PC-3 (cell line): ENCODE data around the gene TOGARAM2. TPM values are rescaled to one million over a fixed set of nuclear protein-coding genes. Genes with fewer than 3 reads are reported as not detected.

Experiments
- ATAC-seq: fragments of 200-7000 bp; cut with Tn5 transposase; 2 replicates; pipeline ENCODE4 v1.9.1; 2020; ENCODE audit warnings: mild to moderate bottlenecking, moderate library complexity
- BruUV-seq: library from RNA; stranded (reverse); fragments of 400-500 nt; replicated peaks from 2 replicates; lab custom pipeline; 2021; lab: Mats Ljungman, UMichigan
- CTCF ChIA-PET: fragments of 300-600 bp; sonication (Branson Sonifier 250); formaldehyde crosslinking; loops from one replicate; lab custom pipeline; 2022; ENCODE audit warnings: antibody characterized with exemption; lab: Charles Lee
- POLR2A ChIA-PET: fragments of 300-600 bp; sonication (Branson Sonifier 250); formaldehyde crosslinking; loops from one replicate; lab custom pipeline; 2022; ENCODE audit warnings: antibody characterized with exemption; ENCODE audit not compliant: unreplicated experiment; lab: Charles Lee
- DNase-seq: peaks from one replicate; pipeline ENCODE4 v3.0.0-alpha.2; 2015
- H2AFZ ChIP-seq: fragments of 300-600 bp; sonication (generic); 2 replicates; pipeline ENCODE4 v1.6.0; 2016; ENCODE audit warnings: antibody characterized with exemption, low read length
- H3F3A ChIP-seq: fragments of 300-600 bp; sonication (generic); one replicate; pipeline ENCODE4 v1.6.0; 2017; ENCODE audit warnings: antibody characterized with exemption, low read length, control low read depth, mild to moderate bottlenecking; ENCODE audit not compliant: unreplicated experiment
- H3K27ac ChIP-seq: fragments of 300-600 bp; sonication (generic); 2 replicates; pipeline ENCODE4 v1.5.1; 2016; ENCODE audit warnings: mild to moderate bottlenecking, low read length
- H3K27me3 ChIP-seq: fragments of 300-600 bp; sonication (generic); 2 replicates; pipeline ENCODE4 v1.6.1; 2016; ENCODE audit warnings: low read length, mixed read lengths
- H3K36me3 ChIP-seq: fragments of 300-600 bp; sonication (generic); 2 replicates; pipeline ENCODE4 v1.6.1; 2016; ENCODE audit warnings: low read depth, mixed run types, low read length, mixed read lengths
- H3K4me1 ChIP-seq: fragments of 300-600 bp; sonication (generic); 2 replicates; pipeline ENCODE4 v1.5.1; 2016; ENCODE audit warnings: low read length; ENCODE audit not compliant: insufficient read depth
- H3K4me2 ChIP-seq: fragments of 300-600 bp; sonication (generic); 2 replicates; pipeline ENCODE4 v1.6.0; 2016; ENCODE audit warnings: low read length
- H3K4me3 ChIP-seq: fragments of 300-600 bp; sonication (generic); 2 replicates; pipeline ENCODE4 v1.5.1; 2016; ENCODE audit warnings: mild to moderate bottlenecking, low read length, mixed read lengths
- H3K79me2 ChIP-seq: fragments of 300-600 bp; sonication (generic); 2 replicates; pipeline ENCODE4 v1.6.1; 2017; ENCODE audit warnings: low read length, mixed read lengths
- H3K9ac ChIP-seq: fragments of 300-600 bp; sonication (generic); 2 replicates; pipeline ENCODE4 v1.6.0; 2016; ENCODE audit warnings: mild to moderate bottlenecking, low read length
- H3K9me2 ChIP-seq: fragments of 300-600 bp; sonication (generic); replicated peaks from 2 replicates; pipeline ENCODE4 v1.6.1; 2016; ENCODE audit warnings: mixed run types, low read length, mixed read lengths
- H3K9me3 ChIP-seq: fragments of 300-600 bp; sonication (generic); 2 replicates; pipeline ENCODE4 v1.6.1; 2016; ENCODE audit warnings: low read length, mixed read lengths
- H4K20me1 ChIP-seq: fragments of 300-600 bp; sonication (generic); 2 replicates; pipeline ENCODE4 v1.6.1; 2016; ENCODE audit warnings: low read length, mixed read lengths
- EZH2 ChIP-seq: fragments of 300-600 bp; sonication (generic); IDR thresholded peaks from one replicate; pipeline ENCODE4 v1.6.1; 2017; ENCODE audit warnings: antibody characterized with exemption, mild to moderate bottlenecking, low read length; ENCODE audit not compliant: unreplicated experiment
- EZH2phosphoT487 ChIP-seq: fragments of 300-600 bp; sonication (generic); IDR thresholded peaks from 2 replicates; pipeline ENCODE4 v1.6.1; 2018; ENCODE audit warnings: mild to moderate bottlenecking, antibody characterized with exemption, low read length, borderline replicate concordance
- intact Hi-C: fragments of 100-400 bp; cut with micrococcal nuclease; formaldehyde crosslinking; loops from 2 replicates; pipeline ENCODE4 v1.9.0; 2023
- total RNA-seq: library from RNA; depleted of rRNA; stranded (reverse); fragments of >200 nt; gene quantifications from 2 replicates; pipeline ENCODE4 v1.2.3, GENCODE V29; 2014
- TF ChIP-seq, protein P1 (sequence below): fragments of 300-600 bp; sonication (generic); conservative IDR thresholded peaks from 2 replicates; pipeline ENCODE4 v1.5.1; 2017; ENCODE audit warnings: antibody characterized with exemption, low read depth, mild to moderate bottlenecking, low read length

TOGARAM2 gene
- total RNA-seq, 1 experiment from 2014 or later = not detected

DNA sequence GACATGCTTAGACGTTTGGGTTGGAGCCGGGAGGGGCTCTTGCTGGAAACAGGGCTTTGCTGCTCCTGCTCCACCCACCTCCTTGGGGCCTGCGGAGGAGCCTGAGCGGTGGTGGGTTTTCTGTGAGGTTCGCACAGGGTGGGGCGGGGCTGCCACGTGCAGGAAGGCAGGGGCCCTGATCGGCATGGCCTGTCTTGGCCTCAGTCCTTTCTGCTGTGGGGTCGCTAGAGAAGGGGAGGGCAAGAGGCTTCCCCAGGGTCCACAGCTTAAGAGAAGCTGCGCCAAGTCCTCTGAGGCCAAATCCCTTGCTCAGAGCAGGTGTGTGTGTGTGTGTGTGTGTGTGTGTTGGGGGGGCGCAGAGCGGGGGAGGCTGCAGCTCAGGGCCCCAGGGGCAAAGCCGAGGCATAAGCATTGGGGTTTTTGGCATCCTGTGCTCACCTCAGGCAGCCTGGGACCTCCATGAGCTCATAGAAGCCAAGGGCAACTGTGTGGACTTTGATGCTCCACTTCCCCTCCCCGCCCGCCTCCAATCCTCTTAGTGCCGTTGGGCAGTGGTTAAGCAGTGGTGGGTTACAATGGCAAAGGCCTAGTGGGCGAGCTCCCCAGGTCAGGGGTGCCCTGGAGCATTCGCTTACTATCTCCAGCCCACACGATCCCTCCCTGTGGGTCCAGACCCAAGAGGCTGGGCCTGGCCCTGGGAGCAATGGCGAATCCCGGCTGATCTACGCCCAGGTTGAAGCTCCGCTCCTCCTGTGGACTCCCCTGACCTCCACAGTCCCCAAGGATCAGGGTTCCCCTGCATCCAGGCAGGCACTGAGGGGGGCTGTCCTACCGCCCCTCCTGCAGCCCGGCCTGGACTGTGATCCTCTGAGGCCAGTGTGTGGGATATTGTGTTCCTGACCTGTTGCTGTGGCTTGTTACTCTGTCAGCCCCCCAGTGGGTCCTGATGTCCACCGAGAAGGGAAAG is 28.9 kb downstream of the TOGARAM2 start:
- peaks cover 10% of the 10 kb centered on the region for H3K4me1 ChIP-seq
- no peak overlapping the region for H3K9ac ChIP-seq
- H3K9me3 ChIP-seq = no peaks in the 10 kb centered on the region
- ATAC-seq (no peak), DNase-seq (no peak)
- H4K20me1 ChIP-seq = no peaks in the 10 kb centered on the region
- no peaks in the 10 kb centered on the region for H3K79me2 ChIP-seq
- no peaks in the 10 kb centered on the region for H3K27me3 ChIP-seq
- intact Hi-C loops = no loop called here
- POLR2A ChIA-PET = no interaction called here
- no peak overlapping the region for H2AFZ ChIP-seq
- no peaks in the 10 kb centered on the region for H3K9me2 ChIP-seq
- BruUV-seq = no TSS peak
- no peaks in the 10 kb centered on the region for H3K36me3 ChIP-seq
- no peaks in the 10 kb centered on the region for H3F3A ChIP-seq
- no peak overlapping the region for H3K4me3 ChIP-seq
- no peak overlapping the region for H3K27ac ChIP-seq
- H3K4me2 ChIP-seq = no peak overlapping the region
- CTCF ChIA-PET = no interaction called here
- TF ChIP-seq EZH2 (no peak), EZH2phosphoT487 (no peak)
- TF ChIP-seq, protein P1, sequence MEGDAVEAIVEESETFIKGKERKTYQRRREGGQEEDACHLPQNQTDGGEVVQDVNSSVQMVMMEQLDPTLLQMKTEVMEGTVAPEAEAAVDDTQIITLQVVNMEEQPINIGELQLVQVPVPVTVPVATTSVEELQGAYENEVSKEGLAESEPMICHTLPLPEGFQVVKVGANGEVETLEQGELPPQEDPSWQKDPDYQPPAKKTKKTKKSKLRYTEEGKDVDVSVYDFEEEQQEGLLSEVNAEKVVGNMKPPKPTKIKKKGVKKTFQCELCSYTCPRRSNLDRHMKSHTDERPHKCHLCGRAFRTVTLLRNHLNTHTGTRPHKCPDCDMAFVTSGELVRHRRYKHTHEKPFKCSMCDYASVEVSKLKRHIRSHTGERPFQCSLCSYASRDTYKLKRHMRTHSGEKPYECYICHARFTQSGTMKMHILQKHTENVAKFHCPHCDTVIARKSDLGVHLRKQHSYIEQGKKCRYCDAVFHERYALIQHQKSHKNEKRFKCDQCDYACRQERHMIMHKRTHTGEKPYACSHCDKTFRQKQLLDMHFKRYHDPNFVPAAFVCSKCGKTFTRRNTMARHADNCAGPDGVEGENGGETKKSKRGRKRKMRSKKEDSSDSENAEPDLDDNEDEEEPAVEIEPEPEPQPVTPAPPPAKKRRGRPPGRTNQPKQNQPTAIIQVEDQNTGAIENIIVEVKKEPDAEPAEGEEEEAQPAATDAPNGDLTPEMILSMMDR = no peak

DNA sequence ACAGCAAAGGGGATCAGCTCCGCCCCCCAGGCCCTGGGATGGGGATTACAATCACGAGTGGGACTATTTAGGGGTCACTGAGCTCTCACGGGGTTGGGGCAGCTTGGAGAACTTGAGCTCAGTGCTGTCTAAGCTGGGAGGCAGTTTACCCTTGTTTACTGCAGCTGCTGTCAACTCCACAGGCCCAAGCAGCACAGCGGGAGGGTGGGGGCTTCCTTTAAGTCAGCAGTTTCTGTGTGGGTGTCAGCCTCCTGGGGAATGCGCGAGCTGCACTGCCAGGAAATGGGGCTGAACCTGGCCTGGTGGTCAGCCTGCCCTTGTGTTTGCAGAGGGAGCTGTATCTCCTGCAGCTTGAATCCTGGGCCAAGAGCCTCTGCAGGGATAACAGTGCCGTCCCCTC is 29.8 kb downstream of the TOGARAM2 start:
- H3K4me1 ChIP-seq = peaks cover 15% of the 10 kb centered on the region
- H2AFZ ChIP-seq = no peak overlapping the region
- H3K4me2 ChIP-seq = no peak overlapping the region
- no peaks in the 10 kb centered on the region for H3K36me3 ChIP-seq
- intact Hi-C loops = no loop called here
- H3K9me3 ChIP-seq = no peaks in the 10 kb centered on the region
- BruUV-seq = no TSS peak
- H3K9ac ChIP-seq = no peak overlapping the region
- DNase-seq (no peak), ATAC-seq (no peak)
- H3K27me3 ChIP-seq = no peaks in the 10 kb centered on the region
- H3K4me3 ChIP-seq = no peak overlapping the region
- no peaks in the 10 kb centered on the region for H4K20me1 ChIP-seq
- POLR2A ChIA-PET = no interaction called here
- no peak overlapping the region for H3K27ac ChIP-seq
- no peaks in the 10 kb centered on the region for H3K79me2 ChIP-seq
- TF ChIP-seq EZH2phosphoT487 (no peak), EZH2 (no peak)
- TF ChIP-seq, protein P1 = no peak
- CTCF ChIA-PET = no interaction called here
- no peaks in the 10 kb centered on the region for H3F3A ChIP-seq
- H3K9me2 ChIP-seq = no peaks in the 10 kb centered on the region
